ENCODE data around the gene CD2AP. TPM values are rescaled to one million over a fixed set of nuclear protein-coding genes. Genes with fewer than 3 reads are reported as not detected.

The CD2AP gene
- total RNA-seq, 3 donors from 2014 or later: 61.7 to 173 (median 104) TPM

- no peak for DNase-seq
- intact Hi-C loops (cut with DNase I, micrococcal nuclease): no loop called here
Measured at GRCh38 chr6:47525330-47526057, 47.9 kb downstream of the CD2AP start.

GRCh38 chr6:47527274-47527673, 49.7 kb downstream of the CD2AP start:
- no peak overlapping the region for H3K4me3 ChIP-seq
- peaks cover 12% of the 10 kb centered on the region for H3K4me1 ChIP-seq (ENCODE audit: low read depth)
- no peaks in the 10 kb centered on the region for H3K36me3 ChIP-seq (ENCODE audit: low read depth)
- ATAC-seq (no peak), DNase-seq (no peak)
- no peaks in the 10 kb centered on the region for H3K9me3 ChIP-seq
- TF ChIP-seq CTCF (IDR thresholded peaks at IDR 0.05): no peak
- intact Hi-C loops (cut with DNase I, micrococcal nuclease): no loop called here

More at GRCh38 chr6:47525330-47526057, 47.9 kb downstream of the CD2AP start:
- Histone ChIP-seq H3K36me3 (ENCODE audit: low read depth) (no peaks in the 10 kb centered on the region), H3K4me1 (ENCODE audit: low read depth) (peaks cover 28% of the 10 kb centered on the region), H3K4me3 (no peak overlapping the region), H3K9me3 (no peaks in the 10 kb centered on the region)
- no peak for TF ChIP-seq CTCF (IDR thresholded peaks at IDR 0.05)
- peak; percentile 83 for ATAC-seq

GRCh38 chr6:47529734-47530133, 52.1 kb downstream of the CD2AP start:
- H3K9me3 ChIP-seq: no peaks in the 10 kb centered on the region
- no peak for TF ChIP-seq CTCF (IDR thresholded peaks at IDR 0.05)
- H3K36me3 ChIP-seq (ENCODE audit: low read depth): no peaks in the 10 kb centered on the region
- peaks cover 14% of the 10 kb centered on the region for H3K4me1 ChIP-seq (ENCODE audit: low read depth)
- intact Hi-C loops (cut with DNase I, micrococcal nuclease): no loop called here
- no peak overlapping the region for H3K4me3 ChIP-seq
- no peak for DNase-seq
- ATAC-seq: no peak

- ATAC-seq: no peak
- intact Hi-C loops (cut with DNase I, micrococcal nuclease): no loop called here
- Histone ChIP-seq H3K9me3 (no peaks in the 10 kb centered on the region), H3K36me3 (ENCODE audit: low read depth) (no peaks in the 10 kb centered on the region), H3K4me3 (no peak overlapping the region), H3K4me1 (ENCODE audit: low read depth) (peaks cover 12% of the 10 kb centered on the region)
- no peak for DNase-seq
- no peak for TF ChIP-seq CTCF (IDR thresholded peaks at IDR 0.05)
Measured at GRCh38 chr6:47532981-47533585, 55.5 kb downstream of the CD2AP start.

DNA sequence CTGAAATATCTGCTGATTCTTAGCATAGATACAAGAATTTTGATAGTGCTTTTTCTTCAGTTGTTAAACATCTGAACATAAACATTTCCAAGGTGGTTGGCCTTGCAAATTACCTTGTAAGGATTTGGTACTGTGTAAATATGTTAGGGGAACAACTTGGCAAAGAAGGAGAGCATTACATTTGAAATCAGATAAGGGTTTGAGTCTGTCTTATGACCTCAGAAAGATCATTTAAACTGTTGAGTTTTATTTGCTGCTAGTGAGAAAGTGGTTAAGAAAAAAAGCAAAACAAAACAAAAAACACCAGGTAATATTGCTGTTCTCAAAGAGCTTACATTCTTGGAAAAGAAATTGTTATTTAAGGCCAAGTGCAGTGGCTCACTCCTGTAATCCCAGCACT, 56.5 kb downstream of the CD2AP start:
- no peak for ATAC-seq
- no peak overlapping the region for H3K4me3 ChIP-seq

More for the DNA sequence above, 56.5 kb downstream of the CD2AP start:
- DNase-seq: no peak
- Histone ChIP-seq H3K36me3 (ENCODE audit: low read depth) (no peaks in the 10 kb centered on the region), H3K9me3 (no peaks in the 10 kb centered on the region), H3K4me1 (ENCODE audit: low read depth) (peaks cover 12% of the 10 kb centered on the region)
- intact Hi-C loops (cut with DNase I, micrococcal nuclease): no loop called here
- no peak for TF ChIP-seq CTCF (IDR thresholded peaks at IDR 0.05)
